SJCRH30 (cell line): ENCODE results near the gene MUC13. TPM values are rescaled to one million over a fixed set of nuclear protein-coding genes. Genes with fewer than 3 reads are reported as not detected.
"Not testable (repeated sequence)": the region's sequence is repeated elsewhere in the genome, so short reads cannot be mapped to it uniquely, and the experiment has no call there.

Experiments used
- DNase-seq, 2 experiments: peaks; one replicate each; pipeline ENCODE4 v3.0.0-alpha.2; 2015 to 2020
- H3K27ac ChIP-seq: fragments of 250-450 bp; sonication (Bioruptor Pico); 2 replicates; pipeline ENCODE4 v1.5.1; 2020; ENCODE audit warnings: mild to moderate bottlenecking, moderate library complexity
- H3K27me3 ChIP-seq: fragments of 250-450 bp; sonication (Bioruptor Pico); 2 replicates; pipeline ENCODE4 v1.5.1; 2020; ENCODE audit warnings: mild to moderate bottlenecking, moderate library complexity
- H3K36me3 ChIP-seq: fragments of 250-450 bp; sonication (Bioruptor Pico); 2 replicates; pipeline ENCODE4 v1.5.1; 2020; ENCODE audit warnings: mild to moderate bottlenecking, moderate library complexity
- H3K4me1 ChIP-seq: fragments of 250-450 bp; sonication (Bioruptor Pico); 2 replicates; pipeline ENCODE4 v1.5.1; 2020; ENCODE audit warnings: mild to moderate bottlenecking, moderate library complexity
- H3K4me3 ChIP-seq: fragments of 250-450 bp; sonication (Bioruptor Pico); 2 replicates; pipeline ENCODE4 v1.5.1; 2020; ENCODE audit warnings: mild to moderate bottlenecking, moderate library complexity
- H3K9me3 ChIP-seq: fragments of 250-450 bp; sonication (Bioruptor Pico); replicated peaks from 2 replicates; pipeline ENCODE4 v1.5.1; 2020; ENCODE audit warnings: mild to moderate bottlenecking, moderate library complexity
- total RNA-seq: library from RNA; depleted of rRNA; stranded (reverse); fragments of >200 nt; shearing (Covaris generic); gene quantifications from 2 replicates; pipeline ENCODE4 v1.2.3, GENCODE V29; 2014

MUC13 gene
- total RNA-seq, 1 experiment from 2014 or later, result not detected

DNA sequence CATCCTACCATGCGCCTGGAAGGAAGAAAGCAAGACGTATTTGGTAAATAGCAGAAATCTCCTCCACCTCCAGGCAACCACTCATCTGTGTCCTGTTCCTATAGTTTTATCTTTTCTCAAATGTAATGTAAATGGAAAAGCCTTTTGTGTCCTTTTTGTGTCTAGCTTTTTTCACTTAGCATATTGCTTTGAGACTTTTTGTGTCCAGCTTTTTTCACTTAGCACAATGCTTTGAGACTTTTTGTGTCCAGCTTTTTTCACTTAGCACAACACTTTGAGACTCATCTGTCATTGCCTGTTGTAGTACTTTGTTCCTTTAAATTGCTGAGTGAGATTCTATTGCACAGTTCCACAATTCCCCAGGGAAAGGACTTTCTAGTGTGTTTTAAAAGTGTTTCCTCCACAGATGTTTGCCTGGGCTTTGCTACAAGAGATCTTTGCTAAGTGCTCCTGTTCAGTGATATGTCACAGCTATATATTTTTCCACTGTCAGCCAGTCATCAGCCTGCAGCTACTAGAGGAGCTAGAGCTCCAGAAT, 27.9 kb upstream of the MUC13 start:
- no peaks in the 10 kb centered on the region for H3K36me3 ChIP-seq
- H3K27me3 ChIP-seq, result no peaks in the 10 kb centered on the region
- H3K27ac ChIP-seq, result no peak overlapping the region
- H3K9me3 ChIP-seq, result no peaks in the 10 kb centered on the region
- H3K4me3 ChIP-seq, result no peak overlapping the region
- H3K4me1 ChIP-seq, result peaks cover 7% of the 10 kb centered on the region; the same call in 1 of the 2 replicates
- DNase-seq, result no peak

- DNase-seq, result peak in 1 of 2 experiments; percentile 32
- no peaks in the 10 kb centered on the region for H3K27me3 ChIP-seq
- H3K4me1 ChIP-seq, result peaks cover 7% of the 10 kb centered on the region; the same call in 1 of the 2 replicates
- H3K4me3 ChIP-seq, result no peak overlapping the region
- H3K36me3 ChIP-seq, result no peaks in the 10 kb centered on the region
- H3K9me3 ChIP-seq, result no peaks in the 10 kb centered on the region; the same call in 1 of the 2 replicates
- no peak overlapping the region for H3K27ac ChIP-seq
These were observed 26.1 kb upstream of the MUC13 start for GRCh38 chr3:124960698-124961097.

DNA sequence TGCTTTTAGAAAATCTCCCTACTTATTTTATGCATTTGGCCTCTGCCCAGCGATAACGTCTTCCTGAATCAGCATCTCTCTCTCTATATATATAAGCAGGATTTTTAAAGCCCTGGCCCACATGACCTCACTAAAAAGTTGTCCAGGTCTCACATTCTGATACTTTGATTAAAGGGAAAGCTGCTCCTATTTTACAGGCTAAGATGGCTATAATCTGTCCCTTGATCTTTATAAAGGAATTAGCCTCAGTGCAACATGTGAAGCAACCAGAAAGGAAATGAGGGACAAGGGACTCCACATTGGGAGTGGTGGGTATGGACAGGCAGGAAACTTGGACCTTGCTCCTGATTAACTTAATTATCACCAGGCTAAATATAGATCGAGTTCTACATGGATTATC, 25.6 kb upstream of the MUC13 start:
- H3K27me3 ChIP-seq, result no peaks in the 10 kb centered on the region
- no peak for DNase-seq
- no peaks in the 10 kb centered on the region for H3K36me3 ChIP-seq
- H3K9me3 ChIP-seq, result no peaks in the 10 kb centered on the region; the same call in 1 of the 2 replicates
- H3K27ac ChIP-seq, result no peak overlapping the region
- H3K4me3 ChIP-seq, result no peak overlapping the region
- H3K4me1 ChIP-seq, result peaks cover 4% of the 10 kb centered on the region; the same call in 1 of the 2 replicates

- H3K4me3 ChIP-seq, H3K27ac ChIP-seq, H3K36me3 ChIP-seq, H3K27me3 ChIP-seq, DNase-seq, H3K9me3 ChIP-seq, H3K4me1 ChIP-seq: not testable (repeated sequence)
These were observed 23.4 kb upstream of the MUC13 start for GRCh38 chr3:124957951-124958350.

DNA sequence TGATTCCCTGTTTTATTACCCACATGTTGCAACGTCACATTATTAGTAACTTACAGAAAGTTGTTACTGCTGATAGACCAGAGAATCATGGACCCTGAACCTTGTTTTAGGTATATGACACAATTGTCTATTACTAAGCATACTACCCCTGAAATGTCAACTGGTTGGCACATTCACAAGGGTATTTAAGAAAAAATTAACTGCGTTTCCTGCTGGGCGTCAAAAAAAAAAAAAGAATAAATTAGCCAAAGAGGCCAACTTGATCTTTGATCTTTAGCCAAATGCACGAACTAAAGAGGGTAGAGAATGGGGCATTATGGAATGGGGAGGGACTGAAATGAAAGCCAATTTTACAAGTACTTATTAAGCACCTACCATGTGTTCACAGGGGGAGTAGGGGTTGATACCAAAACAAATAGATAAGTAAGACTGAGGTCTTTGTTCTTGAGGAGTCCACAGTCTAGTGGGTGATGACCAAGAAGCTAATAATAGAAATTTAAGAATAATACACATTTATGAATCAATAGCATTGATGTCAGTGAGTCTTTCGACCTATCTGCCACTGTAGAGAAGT, 17.8 kb upstream of the MUC13 start:
- Histone ChIP-seq H3K36me3 (no peaks in the 10 kb centered on the region), H3K27ac (no peak overlapping the region), H3K27me3 (no peaks in the 10 kb centered on the region), H3K4me3 (no peak overlapping the region), H3K4me1 (no peaks in the 10 kb centered on the region), H3K9me3 (no peaks in the 10 kb centered on the region; the same call in 1 of the 2 replicates)
- no peak for DNase-seq

DNA sequence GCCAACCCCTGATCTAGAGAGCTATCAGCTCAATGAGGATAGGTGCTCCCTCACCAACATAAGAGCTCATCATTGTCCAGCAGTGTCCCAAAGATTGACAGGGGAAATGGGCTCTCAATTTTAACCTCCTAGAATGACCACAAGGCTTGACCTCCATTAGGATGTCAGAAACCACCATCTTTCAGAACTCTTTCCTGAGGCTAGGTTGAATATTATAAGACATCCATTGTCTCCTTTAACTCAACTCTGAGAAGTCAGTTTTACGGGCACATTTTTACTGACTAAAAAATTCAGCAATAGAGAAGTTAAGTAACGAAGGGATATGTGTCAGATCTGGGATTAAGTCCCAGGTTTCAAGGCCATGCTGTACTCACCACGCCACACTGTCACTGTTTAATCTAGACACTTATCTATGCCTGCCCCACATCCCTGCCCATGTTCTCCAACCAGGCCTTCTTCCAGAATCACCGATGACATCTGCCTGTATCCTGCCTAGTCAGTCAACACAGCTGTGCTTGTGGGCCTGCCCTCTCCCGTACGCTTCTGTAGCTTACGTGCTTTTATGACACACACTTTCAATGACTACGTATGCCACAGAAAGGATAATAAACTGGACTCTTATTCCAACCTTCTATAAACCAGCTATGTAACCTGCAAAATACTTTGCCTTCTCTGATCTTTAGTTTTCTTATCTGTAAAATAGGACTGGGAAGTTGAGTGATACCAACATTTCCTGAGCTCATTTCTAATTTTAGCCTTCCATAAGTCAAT, 17.1 kb upstream of the MUC13 start:
- Histone ChIP-seq H3K27ac (no peak overlapping the region), H3K4me1 (no peaks in the 10 kb centered on the region), H3K27me3 (no peaks in the 10 kb centered on the region), H3K4me3 (no peak overlapping the region), H3K9me3 (no peaks in the 10 kb centered on the region; the same call in 1 of the 2 replicates), H3K36me3 (no peaks in the 10 kb centered on the region)
- DNase-seq, result peak; percentile 10 to 12

DNA sequence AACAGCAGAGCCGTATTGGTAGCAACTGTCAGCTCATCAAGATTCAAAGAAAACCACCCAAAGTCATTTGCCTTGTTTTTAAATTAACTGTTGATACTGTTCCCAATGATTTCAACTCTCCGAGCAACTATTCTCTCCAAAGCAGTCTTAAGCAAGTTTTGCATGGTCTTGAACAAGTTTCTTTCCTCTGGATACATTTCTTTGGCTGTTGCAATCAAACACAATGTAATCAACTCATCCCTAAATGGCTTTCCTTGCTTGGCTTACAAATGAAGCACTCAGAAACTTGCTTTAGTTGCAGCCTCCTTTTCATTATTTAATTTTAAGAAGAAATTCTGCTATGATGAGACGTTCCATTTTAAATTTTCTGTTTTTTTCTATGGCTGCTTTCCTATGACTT, 15.5 kb upstream of the MUC13 start:
- H3K36me3 ChIP-seq, result no peaks in the 10 kb centered on the region
- H3K4me1 ChIP-seq, result no peaks in the 10 kb centered on the region
- H3K27ac ChIP-seq, result no peak overlapping the region
- H3K4me3 ChIP-seq, result no peak overlapping the region
- H3K9me3 ChIP-seq, result no peaks in the 10 kb centered on the region; the same call in 1 of the 2 replicates
- no peaks in the 10 kb centered on the region for H3K27me3 ChIP-seq
- DNase-seq, result no peak

DNA sequence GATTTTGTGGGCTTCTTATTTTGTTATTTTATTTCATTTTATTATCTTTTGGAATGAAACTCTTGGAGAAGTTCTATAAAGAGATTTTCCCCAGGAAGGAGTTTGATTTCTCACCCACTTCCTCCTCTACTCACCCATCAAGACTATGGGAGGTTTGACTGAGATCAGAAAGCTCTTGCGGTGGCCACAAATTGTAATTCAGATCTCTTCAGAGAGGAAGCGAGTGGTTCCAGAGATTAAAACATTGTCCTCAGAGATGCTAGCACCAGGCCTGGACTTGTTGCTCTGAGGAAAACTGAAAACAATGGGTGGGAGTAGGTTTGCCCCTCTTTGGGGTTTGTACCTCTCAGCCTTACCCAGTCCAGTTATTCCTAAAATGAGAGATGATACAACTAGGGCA, 8.1 kb upstream of the MUC13 start:
- Histone ChIP-seq H3K27ac (no peak overlapping the region), H3K4me1 (no peaks in the 10 kb centered on the region), H3K27me3 (0 out of 2 replicates have a peak, but pooled peaks cover 1% of the 10 kb centered on the region), H3K4me3 (no peak overlapping the region), H3K36me3 (no peaks in the 10 kb centered on the region), H3K9me3 (no peaks in the 10 kb centered on the region)
- no peak for DNase-seq

DNA sequence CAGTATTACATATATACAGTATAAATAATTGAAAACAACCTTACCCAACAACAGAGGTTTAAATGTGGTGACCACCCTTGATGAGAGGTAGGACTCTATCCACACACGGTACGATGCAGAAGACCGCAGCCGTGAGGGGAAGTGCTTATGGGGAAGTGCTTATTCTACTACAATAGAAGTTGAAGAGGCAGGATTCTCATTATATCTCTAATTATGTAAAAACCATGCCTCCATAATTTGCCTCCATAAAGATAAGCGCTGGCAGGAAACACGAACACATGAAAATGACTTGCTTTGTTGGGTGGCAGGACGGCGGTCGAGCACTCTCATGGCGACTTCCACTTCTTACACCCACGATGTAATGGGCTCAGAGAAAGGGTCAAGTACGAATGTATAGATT, 7.2 kb upstream of the MUC13 start:
- Histone ChIP-seq H3K36me3 (no peaks in the 10 kb centered on the region), H3K4me1 (no peaks in the 10 kb centered on the region)
- DNase-seq, result no peak

GRCh38 chr3:124939661-124940060, 5.1 kb upstream of the MUC13 start:
- Histone ChIP-seq H3K27ac (no peak overlapping the region), H3K4me3 (no peak overlapping the region), H3K9me3 (no peaks in the 10 kb centered on the region; the same call in 1 of the 2 replicates), H3K36me3 (no peaks in the 10 kb centered on the region), H3K27me3 (0 out of 2 replicates have a peak, but pooled peaks cover 3% of the 10 kb centered on the region), H3K4me1 (no peaks in the 10 kb centered on the region)
- DNase-seq, result no peak

More for the DNA sequence above, 7.2 kb upstream of the MUC13 start:
- H3K27ac ChIP-seq, result no peak overlapping the region
- H3K27me3 ChIP-seq, result 0 out of 2 replicates have a peak, but pooled peaks cover 3% of the 10 kb centered on the region
- H3K9me3 ChIP-seq, result no peaks in the 10 kb centered on the region
- H3K4me3 ChIP-seq, result no peak overlapping the region

GRCh38 chr3:124938896-124939295, 4.3 kb upstream of the MUC13 start:
- Histone ChIP-seq H3K27me3 (0 out of 2 replicates have a peak, but pooled peaks cover 3% of the 10 kb centered on the region), H3K27ac (no peak overlapping the region), H3K4me1 (no peaks in the 10 kb centered on the region), H3K9me3 (no peaks in the 10 kb centered on the region; the same call in 1 of the 2 replicates), H3K36me3 (no peaks in the 10 kb centered on the region), H3K4me3 (no peak overlapping the region)
- DNase-seq, result no peak

- DNase-seq, result no peak
- H3K4me3 ChIP-seq, result no peak overlapping the region
- H3K4me1 ChIP-seq, result no peaks in the 10 kb centered on the region
These were observed 2.5 kb upstream of the MUC13 start for GRCh38 chr3:124937049-124937448.

GRCh38 chr3:124935794-124936542, 1.4 kb upstream of the MUC13 start:
- no peak overlapping the region for H3K27ac ChIP-seq

More at GRCh38 chr3:124937049-124937448, 2.5 kb upstream of the MUC13 start:
- 0 out of 2 replicates have a peak, but pooled peaks cover 3% of the 10 kb centered on the region for H3K27me3 ChIP-seq
- no peaks in the 10 kb centered on the region; the same call in 1 of the 2 replicates for H3K9me3 ChIP-seq
- H3K36me3 ChIP-seq, result no peaks in the 10 kb centered on the region
- no peak overlapping the region for H3K27ac ChIP-seq

DNA sequence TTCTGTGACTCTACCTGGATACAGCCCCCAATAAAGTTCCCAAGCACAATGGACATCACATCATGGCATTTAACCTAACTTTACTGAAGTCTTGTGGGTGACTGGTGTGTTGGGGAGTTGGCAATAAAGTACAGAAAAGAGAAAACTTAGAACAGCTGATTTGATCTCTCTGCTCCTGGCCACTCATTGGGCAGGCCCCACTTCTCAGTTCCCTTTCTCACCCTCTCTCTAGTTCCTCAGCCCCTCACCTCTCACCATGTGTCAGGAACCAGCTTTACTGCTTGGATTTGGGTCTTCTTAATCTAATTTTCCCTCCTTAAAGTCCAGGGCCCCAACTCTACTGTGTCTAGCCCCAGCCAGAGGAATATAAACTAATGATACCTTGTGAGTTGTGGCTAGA, 713 bp upstream of the MUC13 start:
- no peak overlapping the region for H3K27ac ChIP-seq
- H3K9me3 ChIP-seq, result no peaks in the 10 kb centered on the region; the same call in 1 of the 2 replicates
- H3K36me3 ChIP-seq, result no peaks in the 10 kb centered on the region
- no peak for DNase-seq
- no peaks in the 10 kb centered on the region for H3K4me1 ChIP-seq
- no peak overlapping the region for H3K4me3 ChIP-seq
- H3K27me3 ChIP-seq, result 0 out of 2 replicates have a peak, but pooled peaks cover 3% of the 10 kb centered on the region

More at GRCh38 chr3:124935794-124936542, 1.4 kb upstream of the MUC13 start:
- no peaks in the 10 kb centered on the region for H3K36me3 ChIP-seq
- no peaks in the 10 kb centered on the region for H3K4me1 ChIP-seq
- no peak for DNase-seq
- no peaks in the 10 kb centered on the region; the same call in 1 of the 2 replicates for H3K9me3 ChIP-seq
- H3K27me3 ChIP-seq, result 0 out of 2 replicates have a peak, but pooled peaks cover 3% of the 10 kb centered on the region
- H3K4me3 ChIP-seq, result no peak overlapping the region
